Stimulated activated CD4-positive, alpha-beta T cell treated with anti-CD3 and anti-CD28 coated beads, Interleukin-2, amount 100 ng/mL, for 4 hours (primary cell): Measurements from ENCODE around the gene PUM2.
"Not testable (repeated sequence)": the region's sequence is repeated elsewhere in the genome, so short reads cannot be mapped to it uniquely, and the experiment has no call there.

ENCODE experiments used
- DNase-seq: peaks from one replicate; pipeline ENCODE4 v3.0.0-alpha.2; 2020; ENCODE audit warnings: low read depth

Gene PUM2

DNA sequence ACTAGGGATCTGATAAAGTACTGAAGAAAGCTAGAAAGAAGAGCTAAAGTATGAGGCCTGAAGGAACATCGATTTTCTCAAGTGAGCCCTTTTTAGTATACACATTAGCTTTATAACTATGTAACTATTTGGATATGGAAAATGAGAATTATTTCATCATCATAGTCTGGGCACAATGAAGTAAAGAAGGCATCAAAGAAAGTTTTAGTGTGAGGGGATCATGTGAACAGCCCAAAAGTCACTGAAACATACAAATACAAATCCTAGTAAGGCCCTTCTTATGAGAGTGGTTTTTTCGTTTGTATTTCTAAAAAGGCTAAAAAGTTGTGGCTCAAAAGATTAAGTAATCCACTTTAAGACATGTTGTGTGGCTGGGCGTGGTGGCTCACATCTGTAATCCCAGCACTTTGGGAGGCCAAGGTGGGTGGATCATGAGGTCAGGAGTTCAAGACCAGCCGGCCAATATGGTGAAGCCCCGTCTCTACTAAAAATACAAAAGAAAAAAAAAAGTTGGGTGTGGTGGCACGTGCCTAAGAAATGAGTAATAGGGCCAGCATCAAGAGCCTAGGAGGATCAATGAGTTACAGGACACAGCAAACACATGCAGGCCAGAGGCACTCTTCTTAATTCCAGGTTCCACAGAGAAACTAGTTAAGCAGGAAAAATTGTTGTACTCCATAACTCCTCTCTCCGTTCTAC lies 61.9 kb downstream of the PUM2 start:
- DNase-seq: no peak

DNA sequence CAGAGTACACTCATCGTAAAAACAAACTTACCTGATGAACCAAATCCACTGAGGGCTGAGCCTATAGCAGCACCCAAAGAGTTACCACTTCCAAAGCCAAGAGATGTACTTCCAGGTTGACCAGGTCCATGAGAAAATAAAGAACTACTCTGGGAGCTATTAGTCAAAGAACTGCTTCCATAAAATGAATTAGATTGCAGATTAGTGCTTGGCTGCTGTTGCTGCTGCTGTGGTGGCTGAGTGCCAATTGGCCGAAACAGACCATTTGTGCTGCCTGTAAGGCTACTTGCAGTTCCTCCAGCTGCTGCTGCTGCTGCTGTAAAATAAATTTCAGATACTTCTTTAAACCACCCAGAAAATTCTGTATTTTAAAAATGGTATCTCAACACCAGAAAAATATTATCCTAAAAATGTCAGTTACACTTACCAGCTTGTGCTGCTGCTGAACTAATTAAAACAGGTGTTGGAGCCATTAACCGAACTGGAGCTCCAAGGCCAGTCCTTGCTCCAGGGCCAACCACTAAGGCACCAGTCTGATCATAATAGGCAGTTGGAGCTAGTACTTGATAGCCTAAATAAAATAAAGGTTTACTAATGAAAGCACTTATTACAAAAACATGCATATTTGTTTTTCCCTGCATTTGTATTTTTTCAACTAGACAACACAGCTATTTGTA lies 67.6 kb downstream of the PUM2 start:
- DNase-seq: no peak

DNA sequence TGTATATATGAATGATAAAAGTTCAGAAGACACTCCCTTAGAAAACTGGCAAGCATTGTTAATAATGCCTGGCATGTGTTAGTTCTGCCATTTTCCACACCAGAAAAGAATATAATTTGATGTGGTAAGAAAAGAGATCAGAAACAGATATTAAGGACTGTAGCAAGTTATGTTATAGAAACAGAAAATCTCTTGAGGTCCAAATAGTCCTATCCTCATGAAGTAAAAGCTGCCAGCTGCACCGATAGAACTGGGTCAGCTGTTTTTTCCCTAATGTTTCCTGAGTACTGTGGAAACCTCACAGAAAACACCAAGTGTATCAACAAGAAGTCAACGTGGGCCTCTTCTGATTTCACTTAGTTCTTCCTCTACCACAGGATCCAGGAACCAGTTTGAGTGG lies 68.8 kb downstream of the PUM2 start:
- DNase-seq: no peak

DNA sequence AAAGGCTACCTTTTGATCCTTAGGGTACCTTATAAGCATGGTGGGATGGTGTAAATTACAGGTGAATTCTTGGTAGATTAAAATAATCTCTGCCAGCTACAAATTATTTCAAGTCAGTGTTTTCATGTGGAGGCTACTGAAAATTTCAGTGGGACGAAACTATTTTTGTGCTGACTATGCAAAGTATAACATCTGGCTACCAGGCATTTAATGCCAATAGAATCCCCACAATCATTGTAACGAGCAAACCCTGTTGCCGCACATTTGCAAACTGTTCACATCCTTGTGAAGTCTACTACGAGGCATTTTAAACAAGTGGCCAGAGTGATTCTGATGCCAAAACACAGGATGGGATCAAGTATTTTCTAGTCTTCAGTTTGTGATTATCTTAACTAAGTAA lies 77.6 kb downstream of the PUM2 start:
- DNase-seq: no peak

DNA sequence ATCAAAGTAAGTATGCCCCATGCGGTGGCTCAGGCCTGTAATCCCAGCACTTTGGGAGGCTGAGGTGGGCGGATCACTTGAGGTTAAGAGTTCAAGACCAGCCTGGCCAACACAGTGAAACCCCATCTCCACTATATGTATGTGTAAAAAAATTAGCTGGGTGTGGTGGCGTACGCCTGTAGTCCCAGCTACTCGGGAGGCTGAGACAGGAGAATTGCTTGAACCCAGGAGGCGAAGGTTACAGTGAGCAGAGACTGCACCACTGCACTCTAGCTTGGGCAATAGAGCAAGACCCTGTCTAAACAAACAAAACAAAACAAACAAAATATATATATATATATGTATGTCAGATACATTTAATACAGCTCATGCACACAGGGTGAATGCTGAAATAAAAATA lies 82.3 kb downstream of the PUM2 start:
- not testable (repeated sequence) for DNase-seq

DNA sequence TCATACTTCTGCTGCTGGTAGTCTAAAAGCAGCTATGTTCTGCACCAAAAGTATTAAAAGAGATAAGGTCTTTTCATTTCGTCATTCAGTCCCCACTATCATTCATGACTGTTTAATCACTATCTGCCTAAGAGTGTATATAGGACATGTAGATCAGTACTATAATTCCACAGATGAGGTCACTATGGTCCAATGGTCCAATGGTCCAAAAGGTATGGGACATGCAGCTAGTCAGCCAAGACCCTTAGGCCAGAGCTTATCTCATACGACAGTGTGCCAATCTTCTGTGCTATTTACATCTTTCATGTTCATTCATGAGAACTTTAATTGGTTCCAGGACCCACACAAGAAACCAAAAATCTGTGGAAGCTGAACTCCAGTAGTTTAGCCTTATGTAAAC lies 83.1 kb downstream of the PUM2 start:
- no peak for DNase-seq

DNA sequence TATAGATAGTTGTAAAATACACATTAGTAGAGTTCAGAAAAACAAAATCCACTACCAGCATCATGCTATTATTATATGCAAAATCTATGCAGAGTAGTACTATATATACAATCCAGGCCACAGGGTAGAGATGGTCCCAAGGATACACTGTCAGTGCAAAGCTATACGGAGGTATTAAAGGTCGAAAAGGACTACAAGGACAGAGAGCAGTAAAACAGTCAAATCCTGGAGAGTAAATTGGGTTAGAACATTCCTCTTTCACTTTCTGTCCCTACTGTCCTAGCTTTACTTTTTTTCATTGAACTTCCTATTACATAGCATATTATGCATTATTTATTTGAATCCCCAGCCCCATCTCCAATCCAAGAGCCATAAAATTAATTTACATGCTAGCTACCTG lies 86.0 kb downstream of the PUM2 start:
- DNase-seq: no peak

DNA sequence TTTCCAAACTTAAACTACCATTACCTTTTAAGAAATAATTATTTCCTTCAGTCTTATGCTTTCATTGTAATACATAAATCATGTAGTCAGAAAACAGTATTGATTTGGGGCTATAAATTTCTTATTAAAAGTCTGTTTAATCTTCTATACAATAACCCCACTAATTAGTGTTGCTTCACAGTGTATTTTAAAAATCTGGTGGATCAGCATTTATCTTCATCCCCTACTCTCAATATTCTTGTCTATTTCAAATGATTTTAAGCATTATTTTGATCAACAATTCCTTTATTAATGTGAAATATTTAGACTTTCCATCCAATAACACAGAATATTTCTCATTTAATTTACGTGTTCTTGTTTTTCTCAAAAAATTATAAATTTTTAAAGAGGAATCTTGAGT lies 93.2 kb downstream of the PUM2 start:
- DNase-seq: no peak

DNA sequence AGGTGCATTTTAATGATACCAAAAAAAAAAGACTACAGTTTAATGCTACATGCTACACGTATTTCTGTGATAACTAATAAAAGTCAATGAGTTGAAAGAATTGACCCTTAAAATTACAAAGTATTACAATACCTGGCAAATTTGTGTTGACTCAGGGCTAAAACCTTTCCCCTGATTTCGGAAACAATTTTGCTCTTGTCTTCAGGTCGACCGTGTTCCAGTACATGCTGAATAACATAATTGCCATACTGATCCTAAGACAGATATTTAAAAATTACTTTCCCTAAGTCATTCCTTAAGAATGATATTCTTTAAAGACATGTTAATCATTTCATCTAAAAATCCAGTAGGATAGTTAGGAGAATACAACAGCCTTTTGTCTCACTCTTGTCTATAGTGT lies 95.9 kb downstream of the PUM2 start:
- DNase-seq: no peak

DNA sequence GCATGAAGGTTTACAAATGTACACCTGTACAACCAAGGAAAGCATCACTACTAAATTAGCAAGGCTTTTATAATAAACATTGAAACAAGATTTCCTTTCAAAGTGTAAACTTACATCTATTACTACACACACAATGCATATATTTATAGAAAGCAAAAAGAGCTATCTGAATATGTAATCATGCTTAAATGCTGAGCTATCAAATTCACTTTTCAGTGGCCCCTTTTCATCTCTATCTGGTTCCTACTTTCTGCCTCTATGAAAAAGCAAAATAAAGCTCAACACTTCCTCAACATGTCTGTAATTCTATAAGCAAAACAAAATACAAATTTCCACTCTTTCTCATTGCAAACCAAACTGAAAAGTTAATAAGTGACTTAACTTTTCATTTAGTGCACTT lies 100.2 kb downstream of the PUM2 start:
- no peak for DNase-seq

DNA sequence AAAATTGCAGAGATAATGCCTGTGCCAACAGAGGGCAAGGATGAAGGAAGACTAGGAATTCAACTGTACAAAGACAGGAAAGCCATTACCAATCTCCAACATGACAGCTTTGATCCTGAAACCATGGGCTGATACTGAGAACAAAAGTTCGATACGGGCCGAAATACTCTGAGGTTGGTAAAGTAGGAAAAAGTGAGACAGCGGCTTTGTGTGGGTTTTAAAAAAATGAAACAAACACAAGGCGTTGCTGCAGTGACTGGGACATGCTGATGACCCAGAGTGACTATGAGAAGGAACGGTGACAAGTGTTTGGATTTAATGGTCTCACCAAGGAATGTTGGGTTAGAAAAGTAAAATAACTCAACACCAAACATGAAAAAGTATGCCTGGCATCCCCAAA lies 101.5 kb downstream of the PUM2 start:
- no peak for DNase-seq

DNA sequence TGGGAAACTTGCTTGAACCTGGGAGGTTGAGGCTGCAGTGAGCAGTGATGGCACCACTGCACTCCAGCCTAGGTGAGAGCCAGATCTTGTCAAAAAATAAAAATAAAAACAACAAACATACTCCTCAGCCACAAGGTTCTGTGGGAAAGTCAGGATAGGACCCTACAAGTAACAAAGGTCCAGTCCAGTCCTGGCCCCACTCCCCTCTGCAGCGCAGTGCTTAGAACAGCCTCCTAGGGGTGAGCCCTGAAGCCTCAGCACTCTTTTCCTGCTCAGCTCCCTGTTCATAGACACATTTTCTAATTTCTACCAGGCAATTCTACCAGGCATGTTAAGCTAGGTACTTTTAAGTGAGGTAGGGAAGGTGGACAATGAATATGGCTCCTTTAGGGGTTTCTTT lies 103.6 kb downstream of the PUM2 start:
- DNase-seq: no peak

DNA sequence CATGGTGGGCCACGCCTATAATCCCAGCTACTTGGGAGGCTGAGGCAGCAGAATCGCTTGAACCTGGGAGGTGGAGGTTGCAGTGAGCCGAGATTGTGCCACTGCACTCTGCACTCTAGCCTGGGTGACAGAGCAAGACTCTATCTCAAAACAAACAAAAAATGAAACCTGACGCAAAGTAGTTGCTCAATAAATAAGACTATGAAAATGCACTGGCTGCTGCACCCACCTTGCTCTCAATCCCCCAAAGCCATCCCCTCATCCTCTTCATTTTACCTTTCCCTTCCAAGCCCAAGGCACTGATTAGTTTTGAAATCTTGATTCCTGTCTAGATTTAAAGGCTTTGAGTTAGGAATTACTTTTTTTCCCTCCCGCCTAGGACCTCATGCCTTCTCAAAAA lies 107.0 kb downstream of the PUM2 start:
- DNase-seq: not testable (repeated sequence)

DNA sequence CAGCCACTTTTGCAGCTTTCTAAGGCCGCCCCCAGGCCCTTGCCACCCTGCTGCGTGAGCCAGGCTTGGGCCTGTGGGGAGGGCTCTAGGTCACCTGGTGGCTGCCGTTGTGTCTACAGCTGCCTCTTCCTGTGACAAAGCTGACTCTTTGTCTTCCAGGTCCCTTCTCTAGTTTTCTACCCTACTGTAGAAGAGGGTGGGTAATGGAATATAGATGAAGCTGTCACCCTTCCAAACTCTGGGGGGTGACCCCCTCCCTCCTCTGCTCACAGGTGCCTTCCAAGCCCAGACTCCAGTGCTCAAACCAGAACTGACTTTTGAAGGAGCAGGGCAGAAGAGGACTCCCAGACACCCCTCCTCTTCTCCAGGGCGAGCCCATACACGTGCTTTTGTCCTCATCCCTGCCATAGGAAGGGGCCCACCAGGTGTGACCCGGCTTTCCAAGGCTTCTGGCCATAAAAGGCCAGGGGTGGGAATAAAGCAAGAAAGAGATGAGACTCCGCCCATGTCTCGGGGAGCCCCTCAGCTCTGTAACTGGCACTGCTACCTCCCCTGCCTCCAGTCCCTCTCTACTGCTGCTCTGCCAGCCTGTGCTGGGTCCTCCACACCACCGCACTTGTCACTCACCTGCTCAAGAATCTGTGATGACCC lies 107.8 kb downstream of the PUM2 start:
- DNase-seq: no peak

DNA sequence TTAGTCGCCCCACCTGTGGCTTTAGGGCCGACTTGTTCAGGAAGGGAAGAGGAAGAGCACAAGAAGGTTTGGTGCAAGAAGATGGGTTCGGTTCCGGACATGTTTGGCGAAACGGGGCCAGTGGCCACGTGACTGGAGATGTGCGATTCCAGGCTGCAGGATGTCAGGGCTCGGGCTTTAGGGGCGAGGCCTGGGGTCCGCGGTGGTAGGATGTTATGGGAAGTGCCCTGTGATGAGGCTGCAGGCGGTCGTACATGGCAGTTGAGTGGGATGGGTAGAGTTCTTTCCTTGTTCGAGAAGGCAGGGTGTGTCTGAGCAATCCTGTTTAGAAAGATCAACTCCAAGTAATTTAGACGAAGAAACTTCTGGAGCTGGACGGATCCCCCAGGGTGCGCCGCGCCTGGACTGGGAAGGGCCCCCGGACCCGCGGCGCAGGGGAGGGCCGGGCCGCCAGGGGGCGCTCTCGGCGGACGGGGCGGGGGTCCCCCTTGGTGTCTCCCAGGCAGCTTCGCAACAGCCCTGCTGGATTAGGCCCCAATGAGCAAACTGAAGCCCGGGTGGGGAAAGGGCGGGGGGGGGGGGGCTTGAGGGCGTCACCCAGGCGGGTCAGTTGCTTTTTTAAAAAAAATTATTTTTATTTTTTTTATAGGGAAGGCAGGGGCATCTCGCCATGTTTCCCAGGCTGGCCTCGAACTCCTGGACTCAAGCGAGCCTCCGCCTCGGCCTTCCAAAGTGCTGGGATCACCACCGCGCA lies 108.5 kb downstream of the PUM2 start:
- no peak for DNase-seq

DNA sequence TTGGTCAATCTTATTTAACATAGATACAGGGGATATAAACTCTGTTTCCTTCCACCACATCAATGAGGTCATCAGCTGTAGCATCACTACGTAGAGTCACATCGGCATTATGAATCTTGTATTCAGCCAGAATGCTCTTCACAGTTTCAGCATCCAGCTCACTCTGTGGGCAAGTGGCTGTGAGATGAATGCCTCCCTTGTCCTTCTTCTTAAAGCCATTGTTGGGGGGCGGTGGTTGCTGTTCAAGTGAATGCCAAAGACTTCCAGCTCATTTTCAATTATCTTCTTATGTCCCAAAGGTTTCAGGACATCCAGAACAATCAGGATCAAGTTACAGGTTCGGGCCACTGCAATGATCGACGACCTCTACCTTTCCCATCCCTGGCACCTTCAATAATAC lies 110.4 kb downstream of the PUM2 start:
- DNase-seq: not testable (repeated sequence)

DNA sequence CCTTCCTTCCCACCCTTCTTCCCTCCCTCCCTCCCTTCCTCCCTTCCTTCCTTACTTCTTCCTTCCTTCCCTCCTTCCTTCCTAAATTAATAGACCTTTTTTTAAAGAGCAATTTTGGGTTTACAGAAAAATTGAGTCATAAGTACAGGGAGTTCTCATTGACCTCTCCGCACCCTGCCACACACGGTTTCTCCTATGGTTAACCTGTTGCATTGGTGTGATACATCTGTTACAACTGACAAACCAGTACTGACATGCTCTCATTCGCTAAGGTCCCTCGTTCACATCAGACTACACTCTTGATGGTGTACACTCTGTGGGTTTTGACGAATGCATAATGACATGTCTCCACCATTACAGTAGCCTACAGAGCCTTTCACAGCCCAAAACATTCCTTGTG lies 114.1 kb downstream of the PUM2 start:
- DNase-seq: no peak

DNA sequence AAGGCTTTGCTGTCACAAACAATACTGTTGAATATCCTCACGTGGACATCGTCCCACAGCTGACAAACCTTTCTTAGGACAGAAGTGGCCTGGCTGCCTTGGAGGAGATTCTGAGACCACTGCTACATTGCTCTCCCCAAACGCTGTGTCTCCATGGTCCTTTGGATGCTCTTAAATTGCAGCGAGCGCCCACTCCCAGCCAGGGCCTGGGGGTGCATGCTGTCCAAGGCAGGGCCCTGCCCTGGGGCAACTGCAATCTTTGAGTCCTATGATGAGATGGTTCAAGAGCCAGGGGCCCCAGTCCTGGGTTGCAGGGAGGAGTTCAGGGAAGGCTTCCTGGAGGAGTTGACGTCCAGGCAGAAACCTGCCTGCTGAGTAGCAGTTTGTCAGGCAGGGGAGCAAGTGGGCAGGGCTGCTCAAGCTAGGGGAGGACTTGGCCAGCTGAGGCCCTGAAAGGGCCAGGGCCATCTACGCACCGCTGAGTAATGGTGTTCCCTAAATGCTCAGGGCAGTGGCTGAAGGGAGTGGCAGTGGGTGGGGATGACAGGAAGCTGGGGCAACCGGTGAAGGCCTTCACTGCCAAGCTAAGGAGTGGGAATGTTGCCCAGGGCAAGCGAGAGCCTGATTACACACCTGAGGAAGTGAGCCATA lies 114.9 kb downstream of the PUM2 start:
- no peak for DNase-seq

DNA sequence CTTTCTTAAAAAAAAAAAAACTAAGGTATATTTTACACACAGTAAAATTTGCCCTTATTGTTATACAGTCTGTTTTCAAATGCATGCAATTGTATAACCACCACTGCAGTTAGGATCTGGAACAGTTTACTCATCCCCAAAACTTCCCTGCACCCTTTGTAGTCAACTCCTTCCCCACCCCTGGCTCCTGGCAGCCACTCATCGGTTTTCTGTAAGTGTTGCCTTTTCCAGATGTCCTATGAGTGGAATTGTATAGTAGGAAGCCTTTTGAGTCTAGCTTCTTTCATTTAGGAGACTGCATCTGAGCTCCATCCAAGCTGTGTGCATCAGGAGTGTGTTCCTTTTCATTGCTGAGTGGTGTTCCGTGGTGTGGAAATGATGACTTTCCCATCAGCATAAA lies 116.0 kb downstream of the PUM2 start:
- not testable (repeated sequence) for DNase-seq

DNA sequence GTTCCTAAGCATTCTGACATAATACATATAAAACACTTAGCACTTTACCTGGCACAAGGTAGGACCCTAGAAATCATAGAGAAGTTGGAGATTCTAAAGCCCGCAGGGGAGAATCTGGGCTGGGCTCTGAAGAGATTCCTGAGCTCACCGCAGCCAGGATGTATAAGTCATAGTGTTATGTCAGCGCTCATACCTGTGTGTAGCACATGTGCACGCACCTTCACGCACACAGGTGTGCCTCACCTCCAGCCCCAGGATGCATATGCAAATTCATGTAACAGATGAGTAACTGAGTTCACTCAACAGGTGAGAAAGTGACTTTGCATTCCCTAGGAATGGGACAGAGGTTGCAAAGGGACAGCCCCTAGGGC lies 117.8 kb downstream of the PUM2 start:
- no peak for DNase-seq

DNA sequence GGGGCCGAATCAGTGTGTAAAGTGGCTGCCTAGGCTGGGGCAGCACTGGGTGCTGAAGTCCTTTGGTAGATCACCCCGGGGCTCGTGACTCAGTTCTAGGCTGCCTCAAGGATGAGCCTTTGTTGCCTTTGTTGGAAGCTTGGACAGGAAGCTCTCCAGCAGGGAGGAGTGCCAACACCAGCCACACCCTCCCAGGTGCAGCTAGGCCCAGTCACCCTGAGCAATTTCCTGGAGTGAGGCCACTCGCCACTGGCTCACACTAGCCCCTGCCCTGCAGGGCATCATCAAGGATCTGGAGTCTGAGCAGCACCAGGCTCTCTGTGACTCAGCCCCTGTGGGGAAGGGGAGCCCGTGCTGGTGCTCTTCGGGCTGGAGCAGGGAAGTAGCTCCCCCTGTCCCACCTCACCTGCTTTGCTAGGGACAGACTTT lies 119.0 kb downstream of the PUM2 start:
- no peak for DNase-seq

DNA sequence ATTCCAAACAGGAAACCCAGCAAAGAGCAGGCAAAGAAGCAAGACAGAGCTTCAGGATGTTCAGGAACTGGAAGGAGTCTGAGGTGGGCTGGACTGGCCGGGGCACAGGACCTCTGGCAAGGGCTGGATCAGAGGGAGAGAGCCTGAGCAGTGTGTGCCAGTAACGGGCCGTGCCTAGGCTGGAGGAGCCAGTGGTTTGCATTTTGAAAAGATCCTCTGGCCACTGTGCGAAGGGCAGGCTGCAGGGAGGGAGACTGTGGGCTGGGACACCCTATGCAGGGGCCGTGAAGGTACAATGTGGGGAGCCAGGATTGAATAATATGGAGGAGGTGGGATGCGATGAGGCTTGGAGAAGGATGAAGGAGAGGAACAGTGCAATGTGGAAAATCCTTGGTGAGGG lies 119.5 kb downstream of the PUM2 start:
- no peak for DNase-seq

DNA sequence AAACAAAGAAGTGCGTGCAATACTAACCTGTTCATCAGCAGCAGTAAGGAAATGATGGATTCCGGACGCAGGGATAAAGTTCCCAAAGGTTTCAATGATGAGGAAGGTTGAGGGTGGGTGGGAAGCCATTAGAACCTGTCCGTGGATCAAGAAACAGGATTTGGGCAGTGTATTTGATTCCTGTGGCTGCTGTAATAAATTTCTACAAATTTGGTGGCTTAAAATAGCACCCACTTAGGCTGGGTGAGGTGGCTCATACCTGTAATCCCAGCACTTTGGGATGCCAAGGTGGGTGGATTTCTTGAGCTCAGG lies 120.6 kb downstream of the PUM2 start:
- DNase-seq: no peak
